ENCODE data around the gene MRPS2. TPM values are rescaled to one million over a fixed set of nuclear protein-coding genes. Genes with fewer than 3 reads are reported as not detected.

MRPS2 gene
- total and polyA plus RNA-seq, 4 donors: 10.9 to 71.8 (median 31.5) TPM

- Histone ChIP-seq H3K36me3 (ENCODE audit: control insufficient read depth in 4 of 4, insufficient read depth in 3 of 4, low read depth in 1 of 4, low read length in 3 of 4) (no peaks in the 10 kb centered on the region), H3K4me3 (ENCODE audit: low read depth in 1 of 3, low read length in 3 of 3) (no peak overlapping the region), H3K9me3 (ENCODE audit: control insufficient read depth in 4 of 4, low read length in 3 of 4) (no peaks in the 10 kb centered on the region), H3K4me1 (ENCODE audit: control insufficient read depth in 4 of 4, insufficient read depth in 4 of 4, low read length in 3 of 4) (no peaks in the 10 kb centered on the region), H3K27ac (ENCODE audit: low read depth in 1 of 2, low read length in 2 of 2) (no peak overlapping the region), H3K27me3 (ENCODE audit: control insufficient read depth in 4 of 4, insufficient read depth in 4 of 4, low read length in 3 of 4) (peaks cover 0 to 2% (median 0%) of the 10 kb centered on the region in 4 donors), H3K9ac (ENCODE audit: low read depth in 1 of 2, low read length in 2 of 2) (no peak overlapping the region)
- WGBS: 77% methylated on average over 18 of the region's 18 CpGs
- TF ChIP-seq EGR1 (IDR thresholded peaks at IDR 0.05; ENCODE audit: low read depth in 2 of 2) (no peak), JUND (IDR thresholded peaks at IDR 0.05) (no peak), FOXA1 (IDR thresholded peaks at IDR 0.05) (no peak), RAD21 (IDR thresholded peaks at IDR 0.05) (no peak), YY1 (IDR thresholded peaks at IDR 0.05) (no peak), HNF4G (IDR thresholded peaks at IDR 0.05) (no peak), TAF1 (conservative IDR thresholded peaks at IDR 0.05) (no peak), SP1 (IDR thresholded peaks at IDR 0.05) (no peak), HNF4A (conservative IDR thresholded peaks at IDR 0.05) (no peak), FOXA2 (IDR thresholded peaks at IDR 0.05) (no peak), RXRA (IDR thresholded peaks at IDR 0.05) (no peak)
- TF ChIP-seq, protein P1, sequence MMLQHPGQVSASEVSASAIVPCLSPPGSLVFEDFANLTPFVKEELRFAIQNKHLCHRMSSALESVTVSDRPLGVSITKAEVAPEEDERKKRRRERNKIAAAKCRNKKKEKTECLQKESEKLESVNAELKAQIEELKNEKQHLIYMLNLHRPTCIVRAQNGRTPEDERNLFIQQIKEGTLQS (IDR thresholded peaks at IDR 0.05): no peak
- TF ChIP-seq, protein P2, sequence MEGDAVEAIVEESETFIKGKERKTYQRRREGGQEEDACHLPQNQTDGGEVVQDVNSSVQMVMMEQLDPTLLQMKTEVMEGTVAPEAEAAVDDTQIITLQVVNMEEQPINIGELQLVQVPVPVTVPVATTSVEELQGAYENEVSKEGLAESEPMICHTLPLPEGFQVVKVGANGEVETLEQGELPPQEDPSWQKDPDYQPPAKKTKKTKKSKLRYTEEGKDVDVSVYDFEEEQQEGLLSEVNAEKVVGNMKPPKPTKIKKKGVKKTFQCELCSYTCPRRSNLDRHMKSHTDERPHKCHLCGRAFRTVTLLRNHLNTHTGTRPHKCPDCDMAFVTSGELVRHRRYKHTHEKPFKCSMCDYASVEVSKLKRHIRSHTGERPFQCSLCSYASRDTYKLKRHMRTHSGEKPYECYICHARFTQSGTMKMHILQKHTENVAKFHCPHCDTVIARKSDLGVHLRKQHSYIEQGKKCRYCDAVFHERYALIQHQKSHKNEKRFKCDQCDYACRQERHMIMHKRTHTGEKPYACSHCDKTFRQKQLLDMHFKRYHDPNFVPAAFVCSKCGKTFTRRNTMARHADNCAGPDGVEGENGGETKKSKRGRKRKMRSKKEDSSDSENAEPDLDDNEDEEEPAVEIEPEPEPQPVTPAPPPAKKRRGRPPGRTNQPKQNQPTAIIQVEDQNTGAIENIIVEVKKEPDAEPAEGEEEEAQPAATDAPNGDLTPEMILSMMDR (IDR thresholded peaks at IDR 0.05; ENCODE audit: low read depth, low read length, missing input control): no peak
- TF ChIP-seq, protein P3, sequence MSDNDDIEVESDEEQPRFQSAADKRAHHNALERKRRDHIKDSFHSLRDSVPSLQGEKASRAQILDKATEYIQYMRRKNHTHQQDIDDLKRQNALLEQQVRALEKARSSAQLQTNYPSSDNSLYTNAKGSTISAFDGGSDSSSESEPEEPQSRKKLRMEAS (IDR thresholded peaks at IDR 0.05): no peak
- TF ChIP-seq, protein P4, sequence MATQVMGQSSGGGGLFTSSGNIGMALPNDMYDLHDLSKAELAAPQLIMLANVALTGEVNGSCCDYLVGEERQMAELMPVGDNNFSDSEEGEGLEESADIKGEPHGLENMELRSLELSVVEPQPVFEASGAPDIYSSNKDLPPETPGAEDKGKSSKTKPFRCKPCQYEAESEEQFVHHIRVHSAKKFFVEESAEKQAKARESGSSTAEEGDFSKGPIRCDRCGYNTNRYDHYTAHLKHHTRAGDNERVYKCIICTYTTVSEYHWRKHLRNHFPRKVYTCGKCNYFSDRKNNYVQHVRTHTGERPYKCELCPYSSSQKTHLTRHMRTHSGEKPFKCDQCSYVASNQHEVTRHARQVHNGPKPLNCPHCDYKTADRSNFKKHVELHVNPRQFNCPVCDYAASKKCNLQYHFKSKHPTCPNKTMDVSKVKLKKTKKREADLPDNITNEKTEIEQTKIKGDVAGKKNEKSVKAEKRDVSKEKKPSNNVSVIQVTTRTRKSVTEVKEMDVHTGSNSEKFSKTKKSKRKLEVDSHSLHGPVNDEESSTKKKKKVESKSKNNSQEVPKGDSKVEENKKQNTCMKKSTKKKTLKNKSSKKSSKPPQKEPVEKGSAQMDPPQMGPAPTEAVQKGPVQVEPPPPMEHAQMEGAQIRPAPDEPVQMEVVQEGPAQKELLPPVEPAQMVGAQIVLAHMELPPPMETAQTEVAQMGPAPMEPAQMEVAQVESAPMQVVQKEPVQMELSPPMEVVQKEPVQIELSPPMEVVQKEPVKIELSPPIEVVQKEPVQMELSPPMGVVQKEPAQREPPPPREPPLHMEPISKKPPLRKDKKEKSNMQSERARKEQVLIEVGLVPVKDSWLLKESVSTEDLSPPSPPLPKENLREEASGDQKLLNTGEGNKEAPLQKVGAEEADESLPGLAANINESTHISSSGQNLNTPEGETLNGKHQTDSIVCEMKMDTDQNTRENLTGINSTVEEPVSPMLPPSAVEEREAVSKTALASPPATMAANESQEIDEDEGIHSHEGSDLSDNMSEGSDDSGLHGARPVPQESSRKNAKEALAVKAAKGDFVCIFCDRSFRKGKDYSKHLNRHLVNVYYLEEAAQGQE (IDR thresholded peaks at IDR 0.05): no peak
- no peak for DNase-seq (ENCODE audit: low spot score)
Measured at GRCh38 chr9:135552021-135552697, 51.7 kb downstream of the MRPS2 start.

GRCh38 chr9:135552698-135553171, 52.3 kb downstream of the MRPS2 start:
- no peak overlapping the region for H3K9ac ChIP-seq (ENCODE audit: low read depth in 1 of 2, low read length in 2 of 2)
- H3K27ac ChIP-seq (ENCODE audit: low read depth in 1 of 2, low read length in 2 of 2): no peak overlapping the region
- no peaks in the 10 kb centered on the region for H3K36me3 ChIP-seq (ENCODE audit: control insufficient read depth in 4 of 4, insufficient read depth in 3 of 4, low read depth in 1 of 4, low read length in 3 of 4)
- DNase-seq (ENCODE audit: low spot score): no peak
- H3K4me3 ChIP-seq (ENCODE audit: low read depth in 1 of 3, low read length in 3 of 3): no peak overlapping the region
- no peaks in the 10 kb centered on the region for H3K9me3 ChIP-seq (ENCODE audit: control insufficient read depth in 4 of 4, low read length in 3 of 4)
- H3K4me1 ChIP-seq (ENCODE audit: control insufficient read depth in 4 of 4, insufficient read depth in 4 of 4, low read length in 3 of 4): no peaks in the 10 kb centered on the region
- WGBS: 83% methylated on average over 19 of the region's 19 CpGs
- peaks cover 0 to 2% (median 0%) of the 10 kb centered on the region in 4 donors for H3K27me3 ChIP-seq (ENCODE audit: control insufficient read depth in 4 of 4, insufficient read depth in 4 of 4, low read length in 3 of 4)
- TF ChIP-seq FOXA2 (IDR thresholded peaks at IDR 0.05): no peak
- no peak for TF ChIP-seq RXRA (IDR thresholded peaks at IDR 0.05)
- TF ChIP-seq FOXA1 (IDR thresholded peaks at IDR 0.05): no peak
- no peak for TF ChIP-seq TAF1 (conservative IDR thresholded peaks at IDR 0.05)
- no peak for TF ChIP-seq HNF4A (conservative IDR thresholded peaks at IDR 0.05)
- TF ChIP-seq, protein P4 (IDR thresholded peaks at IDR 0.05): no peak
- no peak for TF ChIP-seq EGR1 (IDR thresholded peaks at IDR 0.05; ENCODE audit: low read depth in 2 of 2)
- TF ChIP-seq GABPA (IDR thresholded peaks at IDR 0.05 in 1 of 2, conservative IDR thresholded peaks at IDR 0.05 in 1 of 2): no peak
- TF ChIP-seq SP1 (IDR thresholded peaks at IDR 0.05): no peak
- TF ChIP-seq HNF4G (IDR thresholded peaks at IDR 0.05): no peak
- TF ChIP-seq, protein P3 (IDR thresholded peaks at IDR 0.05): no peak
- TF ChIP-seq, protein P2 (IDR thresholded peaks at IDR 0.05; ENCODE audit: low read depth, low read length, missing input control): no peak
- no peak for TF ChIP-seq JUND (IDR thresholded peaks at IDR 0.05)
- TF ChIP-seq YY1 (IDR thresholded peaks at IDR 0.05): no peak
- TF ChIP-seq, protein P1 (IDR thresholded peaks at IDR 0.05): no peak

Data from liver (tissue), 9 donors.